ENCODE data around the gene VPS45. TPM values are rescaled to one million over a fixed set of nuclear protein-coding genes. Genes with fewer than 3 reads are reported as not detected.

Gene VPS45
- total and polyA plus RNA-seq, 12 donors: 36.5 to 78.9 (median 55.1) TPM

DNA sequence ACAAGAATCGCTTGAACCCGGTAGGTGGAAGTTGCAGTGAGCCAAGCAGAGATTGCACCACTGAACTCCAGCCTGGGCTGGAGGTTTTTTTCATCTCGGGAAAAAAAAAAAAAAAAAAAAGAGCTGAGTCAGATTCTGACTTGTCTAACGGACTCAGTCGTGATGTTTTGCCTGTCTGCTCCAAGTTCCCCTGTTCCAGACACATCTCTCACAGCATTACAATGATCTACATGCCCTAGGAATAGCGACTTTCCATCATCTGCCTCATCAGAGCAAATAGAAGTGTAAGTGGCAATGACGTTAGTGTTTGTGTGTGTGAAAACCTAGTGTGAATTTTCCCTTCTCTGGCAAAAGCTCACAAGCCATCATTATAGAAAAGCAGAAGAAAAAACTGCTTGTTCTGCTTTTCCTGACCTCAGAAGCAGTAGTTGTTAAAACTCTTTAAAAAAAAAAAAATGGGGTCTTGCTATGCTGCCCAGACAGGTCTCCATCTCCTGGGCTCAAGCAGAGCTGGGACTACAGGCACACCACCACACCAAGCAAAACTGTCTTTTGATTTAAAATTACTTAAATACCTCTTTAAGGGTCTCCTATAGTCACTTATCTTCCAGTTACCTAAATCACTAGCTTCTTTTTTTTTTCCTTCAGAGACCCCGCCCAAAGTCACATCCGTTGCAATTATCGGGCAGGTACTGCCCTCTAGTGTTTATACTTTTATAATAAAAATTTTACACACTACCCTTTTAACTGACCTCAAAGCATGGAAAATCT is 119.4 kb downstream of the VPS45 start:
- no peaks in the 10 kb centered on the region for H3K36me3 ChIP-seq (replicated peaks in 1 of 2)
- TF ChIP-seq, protein P1, sequence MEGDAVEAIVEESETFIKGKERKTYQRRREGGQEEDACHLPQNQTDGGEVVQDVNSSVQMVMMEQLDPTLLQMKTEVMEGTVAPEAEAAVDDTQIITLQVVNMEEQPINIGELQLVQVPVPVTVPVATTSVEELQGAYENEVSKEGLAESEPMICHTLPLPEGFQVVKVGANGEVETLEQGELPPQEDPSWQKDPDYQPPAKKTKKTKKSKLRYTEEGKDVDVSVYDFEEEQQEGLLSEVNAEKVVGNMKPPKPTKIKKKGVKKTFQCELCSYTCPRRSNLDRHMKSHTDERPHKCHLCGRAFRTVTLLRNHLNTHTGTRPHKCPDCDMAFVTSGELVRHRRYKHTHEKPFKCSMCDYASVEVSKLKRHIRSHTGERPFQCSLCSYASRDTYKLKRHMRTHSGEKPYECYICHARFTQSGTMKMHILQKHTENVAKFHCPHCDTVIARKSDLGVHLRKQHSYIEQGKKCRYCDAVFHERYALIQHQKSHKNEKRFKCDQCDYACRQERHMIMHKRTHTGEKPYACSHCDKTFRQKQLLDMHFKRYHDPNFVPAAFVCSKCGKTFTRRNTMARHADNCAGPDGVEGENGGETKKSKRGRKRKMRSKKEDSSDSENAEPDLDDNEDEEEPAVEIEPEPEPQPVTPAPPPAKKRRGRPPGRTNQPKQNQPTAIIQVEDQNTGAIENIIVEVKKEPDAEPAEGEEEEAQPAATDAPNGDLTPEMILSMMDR (IDR thresholded peaks at IDR 0.05): peak; percentile 39 to 67 (median 54)
- TF ChIP-seq POLR2A (IDR thresholded peaks at IDR 0.05): no peak
- intact Hi-C loops (cut with DNase I): loop anchor here in 1 of 2 donors (10.0 kb wide), 1 partner anchor 222 kb away; no protein-coding TSS in a partner anchor
- no peaks in the 10 kb centered on the region for H3K27me3 ChIP-seq
- peak overlapping the region; percentile 32 to 69 (median 54) for H3K27ac ChIP-seq
- 13 to 22% (median 14%) methylated on average over 10 of the region's 10 CpGs for WGBS, 4 donors
- H3K9me3 ChIP-seq (replicated peaks in 1 of 3): no peaks in the 10 kb centered on the region
- H3K4me1 ChIP-seq (replicated peaks in 1 of 2): peaks cover 0 to 11% of the 10 kb centered on the region in 2 donors
- peak overlapping the region in 1 of 4 donors; percentile 22 for H3K4me3 ChIP-seq
- peak in 5 of 7 donors; percentile 31 to 56 (median 43) for DNase-seq

DNA sequence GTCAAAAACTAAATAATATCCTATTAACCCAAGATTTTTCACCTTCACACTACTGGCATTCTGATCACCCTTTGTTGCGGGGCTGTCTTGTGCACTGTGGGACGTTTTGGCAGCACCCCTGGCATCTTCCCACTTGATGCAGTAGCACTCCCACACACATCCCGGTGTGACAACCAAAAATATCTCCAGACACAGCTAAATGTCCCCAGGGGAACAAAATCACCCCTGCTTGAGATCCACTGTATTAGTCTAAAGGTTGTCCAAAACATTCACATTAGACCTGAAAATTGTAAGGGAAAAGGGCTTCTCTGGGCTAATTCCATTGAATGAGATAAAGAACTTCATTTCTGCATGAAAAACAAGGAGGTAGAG is 120.0 kb downstream of the VPS45 start:
- Histone ChIP-seq H3K27me3 (no peaks in the 10 kb centered on the region), H3K9me3 (replicated peaks in 1 of 3) (no peaks in the 10 kb centered on the region), H3K27ac (peak overlapping the region in 1 of 5 donors; percentile 69), H3K36me3 (replicated peaks in 1 of 2) (no peaks in the 10 kb centered on the region), H3K4me3 (no peak overlapping the region), H3K4me1 (replicated peaks in 1 of 2) (peaks cover 0 to 11% of the 10 kb centered on the region in 2 donors)
- no peak for DNase-seq
- TF ChIP-seq POLR2A (IDR thresholded peaks at IDR 0.05): no peak
- TF ChIP-seq, protein P1 (IDR thresholded peaks at IDR 0.05): peak in 1 of 6 experiments; percentile 29
- WGBS, 4 donors: 15 to 22% (median 19%) methylated on average over 3 of the region's 3 CpGs
- intact Hi-C loops (cut with DNase I): loop anchor here in 1 of 2 donors (10.0 kb wide), 1 partner anchor 223 kb away; no protein-coding TSS in a partner anchor

DNA sequence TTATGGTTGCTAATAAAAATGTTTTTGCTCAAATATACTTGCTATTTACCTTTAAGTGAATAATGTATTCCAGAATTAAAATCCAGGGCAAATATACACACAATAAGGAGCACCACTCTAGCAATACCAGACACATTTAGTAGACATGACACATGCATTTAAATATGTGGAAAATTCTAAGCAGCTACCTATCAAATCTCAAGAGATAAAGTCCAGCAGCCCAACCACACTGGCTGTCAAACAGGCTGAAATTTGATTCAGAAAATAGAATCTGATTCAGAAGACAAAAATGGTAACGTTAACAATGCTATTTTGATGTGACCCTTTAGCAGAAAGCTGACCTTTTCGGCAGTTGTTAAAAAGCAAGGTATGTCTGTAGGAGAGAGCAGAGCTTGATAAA is 124.4 kb downstream of the VPS45 start:
- no peaks in the 10 kb centered on the region for H3K36me3 ChIP-seq (replicated peaks in 1 of 2)
- no peak for TF ChIP-seq POLR2A (IDR thresholded peaks at IDR 0.05)
- TF ChIP-seq, protein P1 (IDR thresholded peaks at IDR 0.05): no peak
- peaks cover 0 to 5% of the 10 kb centered on the region in 2 donors for H3K4me1 ChIP-seq (replicated peaks in 1 of 2)
- no peak for DNase-seq
- H3K27ac ChIP-seq: no peak overlapping the region
- WGBS, 4 donors: 50 to 57% (median 52%) methylated on average over 2 of the region's 2 CpGs
- H3K9me3 ChIP-seq (replicated peaks in 1 of 3): no peaks in the 10 kb centered on the region
- intact Hi-C loops (cut with DNase I): no loop called here
- no peak overlapping the region for H3K4me3 ChIP-seq
- no peaks in the 10 kb centered on the region for H3K27me3 ChIP-seq

DNA sequence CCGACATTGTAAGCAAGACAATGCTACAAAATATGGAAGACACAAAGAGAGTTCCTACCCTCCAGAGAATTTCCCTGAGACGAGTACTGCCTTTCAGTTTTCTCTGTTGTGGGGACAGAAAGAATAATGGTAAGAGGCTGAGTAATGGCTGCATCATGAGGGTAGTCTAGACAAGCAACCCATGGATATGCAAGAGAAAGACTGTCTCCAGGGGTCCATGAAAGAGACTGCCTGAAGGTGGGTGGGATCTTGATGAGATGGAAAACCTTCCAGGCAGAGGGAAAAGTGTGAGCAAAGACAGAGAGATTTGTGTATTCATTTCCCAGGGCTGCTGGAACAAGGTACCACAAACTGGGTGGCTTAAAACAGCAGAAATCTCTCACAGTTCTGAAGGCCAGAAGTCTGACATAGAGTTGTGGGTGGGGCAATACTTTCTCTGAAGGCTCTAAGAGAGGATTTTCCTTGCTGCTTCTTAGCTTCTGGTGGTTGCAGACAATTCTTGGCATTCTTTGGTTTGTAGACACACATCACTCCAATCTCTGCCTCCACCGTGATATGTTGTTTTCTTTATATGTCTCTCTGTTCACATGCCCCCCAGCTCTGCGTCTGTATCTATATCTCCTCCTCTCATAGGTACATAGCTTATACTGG is 126.9 kb downstream of the VPS45 start:
- H3K27ac ChIP-seq: no peak overlapping the region
- H3K27me3 ChIP-seq: no peaks in the 10 kb centered on the region
- no peak for DNase-seq
- H3K9me3 ChIP-seq (replicated peaks in 1 of 3): no peaks in the 10 kb centered on the region
- no peaks in the 10 kb centered on the region for H3K36me3 ChIP-seq (replicated peaks in 1 of 2)
- no peak for TF ChIP-seq POLR2A (IDR thresholded peaks at IDR 0.05)
- 85 to 89% (median 87%) methylated on average over 4 of the region's 4 CpGs for WGBS, 4 donors
- no peak overlapping the region for H3K4me3 ChIP-seq
- no peaks in the 10 kb centered on the region for H3K4me1 ChIP-seq (replicated peaks in 1 of 2)
- intact Hi-C loops (cut with DNase I): no loop called here

Other genes with a start within 250 kb of the VPS45 start
- 10 to 100 TPM; 12.3 to 63.8 (median 32.7) TPM for gene BOLA1, start 168.2 kb upstream of the VPS45 start, total RNA-seq
- gene BOLA1, start 168.2 kb upstream of the VPS45 start, polyA plus RNA-seq: 10 to 100 TPM; 12.2 to 50.2 (median 41.0) TPM
- 10 to 100 TPM in 4 of 9 donors, 1 to 10 TPM in 5; 2.8 to 31.8 (median 8.1) TPM for gene SV2A, start 149.9 kb upstream of the VPS45 start, total RNA-seq
- 10 to 100 TPM; 11.1 to 24.1 (median 12.8) TPM for gene SV2A, start 149.9 kb upstream of the VPS45 start, polyA plus RNA-seq
- 10 to 100 TPM; 10.2 to 59.3 (median 27.6) TPM for gene SF3B4, start 140.0 kb upstream of the VPS45 start, total RNA-seq
- gene SF3B4, start 140.0 kb upstream of the VPS45 start, polyA plus RNA-seq: 10 to 100 TPM; 41.0 to 83.6 (median 57.5) TPM
- 10 to 100 TPM; 14.5 to 70.6 (median 40.2) TPM for gene MTMR11, start 130.9 kb upstream of the VPS45 start, total RNA-seq
- 10 to 100 TPM; 52.6 to 70.0 (median 60.2) TPM for gene MTMR11, start 130.9 kb upstream of the VPS45 start, polyA plus RNA-seq
- 10 to 100 TPM; 14.4 to 45.7 (median 24.4) TPM for gene OTUD7B, start 57.0 kb upstream of the VPS45 start, total RNA-seq
- 10 to 100 TPM in 2 of 3 donors, 1 to 10 TPM in 1; 5.7 to 18.4 (median 10.2) TPM for gene OTUD7B, start 57.0 kb upstream of the VPS45 start, polyA plus RNA-seq
- gene PLEKHO1, start 82.1 kb downstream of the VPS45 start, total RNA-seq: 100 to 1,000 TPM in 1 of 9 donors, 10 to 100 TPM in 8; 36.2 to 109 (median 77.9) TPM
- 100 to 1,000 TPM in 2 of 3 donors, 10 to 100 TPM in 1; 47.3 to 298 (median 227) TPM for gene PLEKHO1, start 82.1 kb downstream of the VPS45 start, polyA plus RNA-seq
- 10 to 100 TPM; 13.2 to 48.2 (median 23.0) TPM for gene ANP32E, start 168.3 kb downstream of the VPS45 start, total RNA-seq
- 10 to 100 TPM; 35.8 to 81.9 (median 50.3) TPM for gene ANP32E, start 168.3 kb downstream of the VPS45 start, polyA plus RNA-seq
- 1 to 10 TPM in 1 of 9 donors, under 1 TPM in 4, not detected in 4; 0.32 to 1.1 (median 0.69) TPM for gene CA14, start 190.0 kb downstream of the VPS45 start, total RNA-seq
- gene CA14, start 190.0 kb downstream of the VPS45 start, polyA plus RNA-seq: under 1 TPM in 1 of 3 donors, not detected in 2; 0.51 TPM
- 100 to 1,000 TPM; 102 to 179 (median 129) TPM for gene APH1A, start 201.2 kb downstream of the VPS45 start, total RNA-seq
- 10 to 100 TPM; 59.4 to 96.6 (median 88.2) TPM for gene APH1A, start 201.2 kb downstream of the VPS45 start, polyA plus RNA-seq
- gene C1orf54, start 205.0 kb downstream of the VPS45 start, total RNA-seq: 10 to 100 TPM in 2 of 9 donors, 1 to 10 TPM in 6, under 1 TPM in 1; 0.54 to 12.8 (median 8.6) TPM
- gene C1orf54, start 205.0 kb downstream of the VPS45 start, polyA plus RNA-seq: 10 to 100 TPM in 2 of 3 donors, 1 to 10 TPM in 1; 7.8 to 30.8 (median 26.1) TPM
- gene CIART, start 214.8 kb downstream of the VPS45 start, total RNA-seq: 10 to 100 TPM in 3 of 9 donors, 1 to 10 TPM in 6; 4.4 to 11.8 (median 8.9) TPM
- gene CIART, start 214.8 kb downstream of the VPS45 start, polyA plus RNA-seq: 10 to 100 TPM in 2 of 3 donors, 1 to 10 TPM in 1; 8.9 to 24.6 (median 19.2) TPM
- gene MRPS21, start 226.1 kb downstream of the VPS45 start, total RNA-seq: 100 to 1,000 TPM in 1 of 9 donors, 10 to 100 TPM in 8; 28.9 to 105 (median 86.8) TPM
- gene MRPS21, start 226.1 kb downstream of the VPS45 start, polyA plus RNA-seq: 100 to 1,000 TPM; 112 to 367 (median 296) TPM